Glutamatergic neuron (in vitro differentiated cells): ENCODE measurements around the gene PAK1. TPM values are rescaled to one million over a fixed set of nuclear protein-coding genes. Genes with fewer than 3 reads are reported as not detected.

ENCODE experiments used
- DNase-seq: peaks from one replicate; pipeline ENCODE4 v3.0.0; 2022
- H3K27ac Mint-ChIP-seq: one replicate; pipeline ENCODE4 v1.8.0; 2020; ENCODE audit warnings: mild to moderate bottlenecking, mixed read lengths, inconsistent platforms; ENCODE audit not compliant: unreplicated experiment
- H3K27me3 Mint-ChIP-seq: one replicate; pipeline ENCODE4 v1.8.0; 2020; ENCODE audit warnings: mild to moderate bottlenecking, moderate library complexity, mixed read lengths, inconsistent platforms; ENCODE audit not compliant: unreplicated experiment
- H3K36me3 Mint-ChIP-seq: one replicate; pipeline ENCODE4 v1.8.0; 2020; ENCODE audit warnings: mild to moderate bottlenecking, mixed read lengths, inconsistent platforms; ENCODE audit not compliant: unreplicated experiment
- H3K4me1 Mint-ChIP-seq: one replicate; pipeline ENCODE4 v1.8.0; 2020; ENCODE audit warnings: mild to moderate bottlenecking, low read depth, mixed read lengths, inconsistent platforms; ENCODE audit not compliant: unreplicated experiment
- H3K4me3 Mint-ChIP-seq: one replicate; pipeline ENCODE4 v1.8.0; 2020; ENCODE audit warnings: mild to moderate bottlenecking, mixed read lengths, inconsistent platforms; ENCODE audit not compliant: unreplicated experiment
- H3K9me3 Mint-ChIP-seq: one replicate; pipeline ENCODE4 v1.8.0; 2020; ENCODE audit warnings: mild to moderate bottlenecking, moderate library complexity, mixed read lengths, inconsistent platforms; ENCODE audit not compliant: unreplicated experiment
- CTCF ChIP-seq: fragments of 200-600 bp; sonication (generic); IDR thresholded peaks from one replicate; pipeline ENCODE4 v1.5.0; 2021; ENCODE audit not compliant: partially characterized antibody, unreplicated experiment
- total RNA-seq: library from RNA; stranded (reverse); fragmentation: NEBNext Ultra II Directional; extraction: Animal tissue kit (Norgen Biotek cat#: 25700); gene quantifications from one replicate; pipeline ENCODE4 v1.2.1, GENCODE V29; 2021; ENCODE audit not compliant: unreplicated experiment

PAK1 gene
- total RNA-seq, 1 donor from 2014 or later = 126 TPM

GRCh38 chr11:77332259-77332658, 141.6 kb downstream of the PAK1 start:
- peaks cover 2% of the 10 kb centered on the region for H3K9me3 Mint-ChIP-seq
- peaks cover 14% of the 10 kb centered on the region for H3K36me3 Mint-ChIP-seq
- peaks cover 2% of the 10 kb centered on the region for H3K27me3 Mint-ChIP-seq
- TF ChIP-seq CTCF = no peak
- no peak overlapping the region for H3K4me3 Mint-ChIP-seq
- no peak overlapping the region for H3K27ac Mint-ChIP-seq
- no peaks in the 10 kb centered on the region for H3K4me1 Mint-ChIP-seq
- DNase-seq = no peak

- TF ChIP-seq CTCF = no peak
Observed at GRCh38 chr11:77325159-77325558, 148.7 kb downstream of the PAK1 start.

GRCh38 chr11:77324508-77324907, 149.4 kb downstream of the PAK1 start:
- DNase-seq = no peak
- TF ChIP-seq CTCF = no peak
- H3K36me3 Mint-ChIP-seq = no peaks in the 10 kb centered on the region
- H3K4me3 Mint-ChIP-seq = no peak overlapping the region
- no peak overlapping the region for H3K27ac Mint-ChIP-seq
- no peaks in the 10 kb centered on the region for H3K4me1 Mint-ChIP-seq
- H3K9me3 Mint-ChIP-seq = no peaks in the 10 kb centered on the region
- no peaks in the 10 kb centered on the region for H3K27me3 Mint-ChIP-seq

More at GRCh38 chr11:77325159-77325558, 148.7 kb downstream of the PAK1 start:
- Mint-ChIP-seq H3K36me3 (no peaks in the 10 kb centered on the region), H3K27ac (no peak overlapping the region), H3K4me3 (no peak overlapping the region), H3K27me3 (no peaks in the 10 kb centered on the region), H3K9me3 (no peaks in the 10 kb centered on the region), H3K4me1 (no peaks in the 10 kb centered on the region)
- DNase-seq = no peak

- no peak for DNase-seq
- Mint-ChIP-seq H3K4me1 (no peaks in the 10 kb centered on the region), H3K27me3 (no peaks in the 10 kb centered on the region), H3K9me3 (no peaks in the 10 kb centered on the region), H3K27ac (no peak overlapping the region), H3K4me3 (no peak overlapping the region), H3K36me3 (no peaks in the 10 kb centered on the region)
- TF ChIP-seq CTCF = no peak
Observed at GRCh38 chr11:77322926-77323590, 150.8 kb downstream of the PAK1 start.

GRCh38 chr11:77322506-77322905, 151.4 kb downstream of the PAK1 start:
- H3K36me3 Mint-ChIP-seq = no peaks in the 10 kb centered on the region
- H3K4me3 Mint-ChIP-seq = no peak overlapping the region
- no peaks in the 10 kb centered on the region for H3K9me3 Mint-ChIP-seq
- H3K27me3 Mint-ChIP-seq = no peaks in the 10 kb centered on the region
- H3K27ac Mint-ChIP-seq = no peak overlapping the region
- TF ChIP-seq CTCF = no peak
- H3K4me1 Mint-ChIP-seq = no peaks in the 10 kb centered on the region
- no peak for DNase-seq
